C4-2B (cell line): ENCODE measurements around the gene KAT2B.

Experiments
- H3K27ac ChIP-seq: fragments of 450-650 bp; 2 replicates; pipeline ENCODE4 v1.5.1; 2017
- CTCF ChIP-seq: fragments of 450-650 bp; conservative IDR thresholded peaks from 2 replicates; pipeline ENCODE4 v1.5.1; 2017; ENCODE audit warnings: mild to moderate bottlenecking
- ZFX ChIP-seq: fragments of 450-650 bp; IDR thresholded peaks from 2 replicates; pipeline ENCODE4 v1.6.1; 2017

KAT2B gene

GRCh38 chr3:20111836-20112235 lies 71.6 kb downstream of the KAT2B start:
- TF ChIP-seq ZFX (no peak), CTCF (no peak)
- H3K27ac ChIP-seq: no peak overlapping the region

- TF ChIP-seq CTCF: no peak
- TF ChIP-seq ZFX: no peak
- H3K27ac ChIP-seq: no peak overlapping the region
Measured at GRCh38 chr3:20121088-20121487, 80.8 kb downstream of the KAT2B start.

- TF ChIP-seq CTCF (no peak), ZFX (no peak)
Measured at GRCh38 chr3:20123131-20123652, 82.9 kb downstream of the KAT2B start.

GRCh38 chr3:20125289-20125688 lies 85.0 kb downstream of the KAT2B start:
- no peak for TF ChIP-seq CTCF
- no peak for TF ChIP-seq ZFX
- no peak overlapping the region for H3K27ac ChIP-seq

More at GRCh38 chr3:20123131-20123652, 82.9 kb downstream of the KAT2B start:
- no peak overlapping the region for H3K27ac ChIP-seq

- TF ChIP-seq CTCF (no peak), ZFX (no peak)
- H3K27ac ChIP-seq: no peak overlapping the region
Measured at GRCh38 chr3:20125897-20126296, 85.7 kb downstream of the KAT2B start.

GRCh38 chr3:20128358-20128757 lies 88.1 kb downstream of the KAT2B start:
- H3K27ac ChIP-seq: no peak overlapping the region
- no peak for TF ChIP-seq CTCF
- no peak for TF ChIP-seq ZFX

GRCh38 chr3:20130106-20130505 lies 89.9 kb downstream of the KAT2B start:
- TF ChIP-seq ZFX (no peak), CTCF (no peak)
- H3K27ac ChIP-seq: no peak overlapping the region
